Vagina (tissue), 2 donors: ENCODE measurements around the gene KRTAP12-1. TPM values are rescaled to one million over a fixed set of nuclear protein-coding genes. Genes with fewer than 3 reads are reported as not detected.
A peak's percentile ranks its signal among the peaks of the same experiment; 100 is the strongest.
"Not testable (repeated sequence)": the region's sequence is repeated elsewhere in the genome, so short reads cannot be mapped to it uniquely, and the experiment has no call there.

Experiments
- DNase-seq, 2 donors: peaks; one replicate each; pipeline ENCODE4 v3.0.0-alpha.2; 2017; ENCODE audit errors: extremely low spot score in 2 of 2
- H3K27ac ChIP-seq: fragments of 200-600 bp; sonication (generic); one replicate; pipeline ENCODE4 v1.5.1; 2019
- H3K27me3 ChIP-seq: fragments of 200-600 bp; sonication (generic); one replicate; pipeline ENCODE4 v1.5.1; 2019
- H3K36me3 ChIP-seq, 2 donors: fragments of 200-600 bp; sonication (generic); one replicate each; pipeline ENCODE4 v1.5.1; 2017 to 2019
- H3K4me1 ChIP-seq: fragments of 200-600 bp; sonication (generic); one replicate; pipeline ENCODE4 v1.5.1; 2019
- H3K4me3 ChIP-seq, 2 donors: fragments of 200-600 bp; sonication (generic); 1 replicate in 1 of 2; 2 replicates in 1 of 2; pipeline ENCODE4 v1.5.1; 2016 to 2019
- H3K9me3 ChIP-seq: fragments of 200-600 bp; sonication (generic); one replicate; pipeline ENCODE4 v1.5.1; 2019
- CTCF ChIP-seq, 3 experiments: fragments of 450-650 bp in 2 of 3; fragments of 200-600 bp in 1 of 3; sonication (generic) in 1 of 3; IDR thresholded peaks; one replicate each; pipeline ENCODE4 v1.5.1; 2017 to 2019; ENCODE audit warnings: antibody characterized with exemption in 3 of 3, mild to moderate bottlenecking in 2 of 3, moderate library complexity in 2 of 3
- POLR2A ChIP-seq, 2 donors: fragments of 450-650 bp; IDR thresholded peaks; one replicate each; pipeline ENCODE4 v1.6.1; 2017; ENCODE audit warnings: antibody characterized with exemption in 2 of 2, mild to moderate bottlenecking in 2 of 2, moderate library complexity in 2 of 2
- POLR2AphosphoS5 ChIP-seq, 2 donors: sonication (generic); formaldehyde crosslinking; IDR thresholded peaks; one replicate each; pipeline ENCODE4 v1.9.0; 2017; ENCODE audit warnings: antibody characterized with exemption in 2 of 2, mild to moderate bottlenecking in 2 of 2, low read depth in 1 of 2; ENCODE audit not compliant: insufficient read depth in 1 of 2
- intact Hi-C: fragments of 100-400 bp; cut with DNase I; formaldehyde crosslinking; loops from one replicate; pipeline ENCODE4 v1.15.1; 2023
- total RNA-seq: library from RNA; depleted of rRNA; stranded (reverse); fragments of >200 nt; gene quantifications from one replicate; pipeline ENCODE4 v1.2.3, GENCODE V29; 2016

KRTAP12-1 gene
- total RNA-seq, 1 donor from 2014 or later = not detected

GRCh38 chr21:44649521-44650100 is 32.4 kb downstream of the KRTAP12-1 start:
- DNase-seq = no peak
- H3K9me3 ChIP-seq = no peaks in the 10 kb centered on the region
- intact Hi-C loops = no loop called here
- TF ChIP-seq CTCF (IDR thresholded peaks at IDR 0.05) (no peak), POLR2A (IDR thresholded peaks at IDR 0.05) (no peak), POLR2AphosphoS5 (IDR thresholded peaks at IDR 0.05; ENCODE audit: insufficient read depth in 1 of 2, low read depth in 1 of 2) (no peak)
- H3K4me1 ChIP-seq = no peaks in the 10 kb centered on the region
- no peaks in the 10 kb centered on the region for H3K27me3 ChIP-seq
- H3K4me3 ChIP-seq = no peak overlapping the region
- no peaks in the 10 kb centered on the region for H3K36me3 ChIP-seq
- no peak overlapping the region for H3K27ac ChIP-seq

GRCh38 chr21:44648557-44649311 is 33.2 kb downstream of the KRTAP12-1 start:
- no peaks in the 10 kb centered on the region for H3K9me3 ChIP-seq
- intact Hi-C loops = no loop called here
- no peak for DNase-seq
- H3K4me1 ChIP-seq = no peaks in the 10 kb centered on the region
- no peaks in the 10 kb centered on the region for H3K27me3 ChIP-seq
- no peak overlapping the region for H3K4me3 ChIP-seq
- no peak overlapping the region for H3K27ac ChIP-seq
- H3K36me3 ChIP-seq = no peaks in the 10 kb centered on the region
- no peak for TF ChIP-seq CTCF (IDR thresholded peaks at IDR 0.05)
- TF ChIP-seq POLR2AphosphoS5 (IDR thresholded peaks at IDR 0.05; ENCODE audit: insufficient read depth in 1 of 2, low read depth in 1 of 2) = no peak
- TF ChIP-seq POLR2A (IDR thresholded peaks at IDR 0.05) = no peak

GRCh38 chr21:44647222-44647552 is 34.8 kb downstream of the KRTAP12-1 start:
- Histone ChIP-seq H3K9me3 (no peaks in the 10 kb centered on the region), H3K27ac (no peak overlapping the region), H3K4me1 (no peaks in the 10 kb centered on the region), H3K36me3 (no peaks in the 10 kb centered on the region), H3K4me3 (no peak overlapping the region), H3K27me3 (no peaks in the 10 kb centered on the region)
- DNase-seq = no peak
- TF ChIP-seq CTCF (IDR thresholded peaks at IDR 0.05) (no peak), POLR2AphosphoS5 (IDR thresholded peaks at IDR 0.05; ENCODE audit: insufficient read depth in 1 of 2, low read depth in 1 of 2) (no peak), POLR2A (IDR thresholded peaks at IDR 0.05) (no peak)
- intact Hi-C loops = no loop called here

- H3K27me3 ChIP-seq, H3K27ac ChIP-seq, H3K4me3 ChIP-seq, H3K36me3 ChIP-seq, H3K4me1 ChIP-seq, intact Hi-C loops, H3K9me3 ChIP-seq: not testable (repeated sequence)
- peak in 1 of 2 donors; percentile 89 for DNase-seq
Measured at GRCh38 chr21:44646366-44647221, 35.4 kb downstream of the KRTAP12-1 start, which contains the start of gene KRTAP10-11. TSS of gene KRTAP10-11 (plus strand) at chr21:44646414. CDS start at chr21:44646459, 45 bp downstream.

GRCh38 chr21:44644878-44645277 is 37.1 kb downstream of the KRTAP12-1 start:
- H3K4me3 ChIP-seq = no peak overlapping the region
- no peak overlapping the region for H3K27ac ChIP-seq
- H3K4me1 ChIP-seq = no peaks in the 10 kb centered on the region
- TF ChIP-seq POLR2A (IDR thresholded peaks at IDR 0.05) (no peak), POLR2AphosphoS5 (IDR thresholded peaks at IDR 0.05; ENCODE audit: insufficient read depth in 1 of 2, low read depth in 1 of 2) (no peak), CTCF (IDR thresholded peaks at IDR 0.05) (no peak)
- no peaks in the 10 kb centered on the region for H3K36me3 ChIP-seq
- no peak for DNase-seq
- H3K9me3 ChIP-seq = no peaks in the 10 kb centered on the region
- intact Hi-C loops = no loop called here
- H3K27me3 ChIP-seq = no peaks in the 10 kb centered on the region
